NCI-H146 (cell line): ENCODE measurements around the gene CBR3.

Experiments used
- DNase-seq: peaks from one replicate; lab custom pipeline; 2025; lab: John Stamatoyannopoulos, UW

Gene CBR3

GRCh38 chr21:36156339-36156814 is 21.5 kb downstream of the CBR3 start:
- DNase-seq, result peak; percentile 97

- DNase-seq, result peak; percentile 66
These were observed 22.2 kb downstream of the CBR3 start, which contains the start of gene DOP1B for GRCh38 chr21:36156815-36157670. Gene DOP1B, plus strand, starts transcription at chr21:36156824. Its CDS starts 7,910 bp downstream, at chr21:36164734.

GRCh38 chr21:36159356-36159921 is 24.6 kb downstream of the CBR3 start:
- no peak for DNase-seq

- no peak for DNase-seq
These were observed 25.9 kb downstream of the CBR3 start for GRCh38 chr21:36160850-36161178.

GRCh38 chr21:36162631-36163030 is 27.8 kb downstream of the CBR3 start:
- no peak for DNase-seq

- DNase-seq, result peak; percentile 55
These were observed 29.2 kb downstream of the CBR3 start for GRCh38 chr21:36163750-36164741.

GRCh38 chr21:36165356-36165755 is 30.5 kb downstream of the CBR3 start:
- DNase-seq, result no peak

GRCh38 chr21:36166705-36167104 is 31.8 kb downstream of the CBR3 start:
- DNase-seq, result no peak

- DNase-seq, result no peak
These were observed 32.7 kb downstream of the CBR3 start for GRCh38 chr21:36167541-36167940.

GRCh38 chr21:36169470-36170128 is 34.7 kb downstream of the CBR3 start:
- no peak for DNase-seq

- no peak for DNase-seq
These were observed 35.9 kb downstream of the CBR3 start for GRCh38 chr21:36170823-36171222.

GRCh38 chr21:36171336-36171735 is 36.5 kb downstream of the CBR3 start:
- DNase-seq, result no peak

- DNase-seq, result no peak
These were observed 37.0 kb downstream of the CBR3 start for GRCh38 chr21:36171741-36172331.

- DNase-seq, result no peak
These were observed 39.9 kb downstream of the CBR3 start for GRCh38 chr21:36174780-36175179.

- DNase-seq, result peak; percentile 25
These were observed 41.1 kb downstream of the CBR3 start for GRCh38 chr21:36175771-36176565.

- DNase-seq, result no peak
These were observed 43.5 kb downstream of the CBR3 start for GRCh38 chr21:36178349-36178748.

GRCh38 chr21:36179145-36179544 is 44.3 kb downstream of the CBR3 start:
- no peak for DNase-seq

- no peak for DNase-seq
These were observed 46.1 kb downstream of the CBR3 start for GRCh38 chr21:36180963-36181362.

- DNase-seq, result no peak
These were observed 48.4 kb downstream of the CBR3 start for GRCh38 chr21:36183144-36183795.

GRCh38 chr21:36184545-36184944 is 49.7 kb downstream of the CBR3 start:
- no peak for DNase-seq
